ELF-1 (cell line): ENCODE measurements around the gene TFB1M.

Experiments used
- DNase-seq: peaks from one replicate; pipeline ENCODE4 v3.0.0-alpha.2; 2016; ENCODE audit warnings: low read depth, low spot score

The TFB1M gene

DNA sequence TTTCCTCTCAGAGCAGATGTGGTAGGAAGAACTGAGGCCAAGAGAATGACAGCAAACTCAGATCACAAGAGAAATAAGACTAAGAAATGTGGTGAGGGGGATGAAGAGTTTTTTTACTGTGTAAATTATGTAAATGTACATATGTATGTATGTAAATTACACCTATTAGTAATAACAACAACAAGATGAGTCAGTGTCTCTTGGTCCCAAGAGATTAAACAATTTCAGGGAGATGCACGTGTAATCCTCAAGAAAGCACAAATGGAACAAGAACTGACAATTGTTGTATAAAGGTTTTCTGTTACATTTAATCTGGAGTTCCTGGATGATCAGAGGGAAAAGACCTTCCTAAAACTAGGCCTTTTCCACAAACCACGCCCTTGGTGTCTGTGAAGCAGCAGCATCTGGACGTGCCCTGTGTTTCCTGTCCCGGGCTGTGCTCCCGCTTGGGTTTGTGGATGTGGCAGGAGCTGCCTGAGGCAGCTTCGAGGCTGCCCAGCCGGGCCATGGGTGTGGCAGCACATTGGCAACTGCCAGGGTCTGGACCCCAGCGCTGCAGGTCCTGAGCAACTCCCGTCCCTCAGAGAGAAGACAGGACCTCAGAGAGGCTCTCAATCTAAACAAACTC, 49.5 kb downstream of the TFB1M start:
- DNase-seq: no peak

DNA sequence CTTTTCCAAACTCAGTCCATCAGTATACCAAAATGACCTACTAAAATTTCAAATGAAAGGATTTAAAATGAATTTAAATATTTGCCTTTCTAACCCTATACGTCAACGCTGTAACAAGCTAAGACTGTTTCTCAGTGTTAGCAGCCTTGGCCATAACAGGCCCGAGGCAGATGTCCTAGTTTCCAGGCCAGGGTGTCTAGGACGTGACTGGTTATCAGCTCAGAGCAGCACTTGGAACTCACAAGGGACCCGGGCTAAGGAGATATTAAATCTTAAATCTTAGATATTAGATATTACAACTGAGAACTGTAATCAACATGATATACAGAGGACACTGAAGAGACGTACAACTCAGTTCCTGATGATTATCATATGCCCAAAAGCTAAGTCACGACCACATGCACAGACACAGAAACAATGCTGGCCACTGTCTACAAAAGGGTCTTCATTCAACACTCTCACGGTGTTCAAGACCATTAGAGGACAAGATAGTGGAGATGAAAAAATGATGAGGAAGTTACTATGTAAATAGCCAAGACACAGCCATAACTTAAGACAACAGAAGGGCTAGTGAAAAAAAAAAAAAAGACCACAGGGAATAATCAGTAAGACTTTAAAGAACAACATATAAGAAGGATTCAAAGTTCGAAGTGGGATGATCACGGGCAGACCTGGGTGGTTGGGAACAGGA, 50.8 kb downstream of the TFB1M start, which contains the start of gene CLDN20:
Gene CLDN20, plus strand, starts transcription at position 641 of the 691 bp plus-strand sequence. CDS start 11,707 bp downstream, outside the sequence.
- DNase-seq: no peak

DNA sequence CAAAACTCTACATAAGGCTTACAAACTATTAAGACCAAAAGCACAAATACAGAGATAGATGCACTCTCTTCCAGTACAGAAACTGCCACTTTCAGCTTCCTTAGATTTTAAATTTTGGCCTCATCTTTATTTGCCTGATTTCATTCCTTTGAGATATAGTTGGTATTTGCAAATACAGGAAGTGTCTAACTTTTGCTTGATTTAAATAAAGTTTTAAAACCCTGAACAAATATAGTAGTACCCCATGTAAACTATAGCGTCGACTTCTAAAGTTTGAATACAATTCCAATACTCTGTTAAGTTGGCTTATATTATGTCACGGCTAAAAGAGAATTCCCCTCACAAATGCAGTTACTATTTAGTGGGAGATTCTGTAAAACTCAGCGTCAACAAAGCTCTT, 51.6 kb downstream of the TFB1M start:
- no peak for DNase-seq

DNA sequence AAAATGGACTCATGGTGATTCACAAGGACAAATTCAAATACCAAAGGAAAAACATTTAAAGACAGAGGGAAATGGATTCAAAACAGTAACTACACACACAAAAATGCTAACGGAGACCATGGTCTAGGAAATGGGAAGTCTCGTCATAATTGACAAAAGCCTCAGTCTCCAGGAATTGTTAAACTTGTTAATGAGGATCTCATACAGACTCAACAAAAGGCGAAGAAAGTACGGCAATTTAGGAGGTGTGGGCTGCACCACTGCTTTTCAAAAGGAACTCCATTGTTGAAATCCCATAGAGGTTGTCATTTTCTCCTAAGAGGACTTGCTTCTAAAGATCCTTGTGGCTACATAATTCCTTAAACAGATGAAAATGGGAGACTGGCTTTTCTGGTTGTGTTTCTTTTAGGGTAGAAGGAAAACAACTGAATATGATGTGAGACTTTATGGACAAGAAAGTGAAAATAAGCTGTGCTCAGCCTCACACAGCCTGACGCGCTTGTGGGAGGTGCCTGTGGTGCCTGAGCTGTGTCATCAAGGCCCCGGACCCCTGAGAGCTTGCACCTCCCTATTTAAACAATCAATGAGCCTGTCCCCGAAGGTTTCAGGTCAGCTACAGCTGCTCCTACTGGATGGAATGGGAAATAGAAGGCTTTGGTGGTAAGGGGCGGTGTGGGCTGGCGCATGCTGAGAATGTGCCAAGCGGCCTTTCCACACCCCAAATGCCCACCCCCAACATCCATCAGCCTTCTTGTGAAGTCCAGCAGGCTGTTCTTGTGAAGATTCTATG, 53.0 kb downstream of the TFB1M start:
- DNase-seq: peak; percentile 57

DNA sequence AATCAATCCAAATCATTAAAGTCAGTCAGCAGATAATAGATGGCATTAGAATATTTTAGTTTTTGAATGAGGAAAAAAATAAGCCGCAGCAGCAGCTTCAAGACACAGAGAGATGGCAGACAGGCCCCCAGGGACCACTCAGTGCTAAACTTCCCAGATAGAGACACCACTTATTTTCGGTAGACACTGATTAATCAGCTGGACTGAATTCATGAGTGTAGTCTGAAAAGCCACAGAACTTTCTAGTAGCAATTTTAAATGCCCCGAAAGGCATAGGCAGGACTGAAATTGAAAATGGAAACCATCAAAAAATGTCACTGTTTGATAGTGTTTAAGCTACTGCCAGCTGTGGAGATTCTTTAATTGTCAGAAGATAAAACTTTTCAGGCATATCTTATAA, 53.6 kb downstream of the TFB1M start:
- no peak for DNase-seq

DNA sequence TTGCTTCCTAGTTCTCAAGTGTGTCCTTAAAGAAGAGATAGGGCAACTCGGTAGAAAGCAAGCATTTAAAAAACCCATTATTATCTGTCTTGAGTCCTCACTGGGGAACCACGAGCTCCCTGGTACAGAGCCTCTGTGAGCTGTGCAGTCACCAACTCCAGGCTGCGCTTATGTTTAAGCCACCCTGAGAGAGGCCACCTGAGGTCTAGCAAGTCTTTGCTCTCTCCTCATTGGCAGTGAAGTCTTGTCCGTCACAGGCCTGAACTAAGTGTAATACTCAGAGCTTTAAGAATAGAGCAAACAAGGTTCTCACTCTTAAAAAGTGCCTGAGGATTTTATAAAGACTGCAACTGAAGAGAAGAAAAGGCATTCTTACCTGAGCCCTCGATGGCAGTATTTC, 54.4 kb downstream of the TFB1M start:
- DNase-seq: no peak

DNA sequence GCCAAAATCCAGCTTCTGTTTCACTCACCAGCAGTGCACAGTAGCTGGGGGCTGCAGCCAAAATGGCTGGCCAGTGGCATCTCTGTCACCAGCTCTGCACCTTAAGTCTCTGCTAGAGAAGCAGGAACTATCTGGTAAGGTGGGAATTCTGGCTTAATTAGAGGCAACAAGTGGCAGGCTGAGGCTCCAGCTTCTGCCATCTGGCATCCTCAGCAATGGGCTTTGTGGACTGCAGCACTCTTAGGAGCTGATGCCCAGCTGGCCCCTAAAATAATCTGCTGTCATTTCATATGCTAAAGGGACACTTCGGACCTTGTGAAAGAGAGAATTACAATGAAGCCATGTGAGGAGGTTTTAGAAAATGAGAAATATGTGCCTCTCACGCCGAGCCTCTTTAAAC, 55.1 kb downstream of the TFB1M start:
- DNase-seq: no peak

DNA sequence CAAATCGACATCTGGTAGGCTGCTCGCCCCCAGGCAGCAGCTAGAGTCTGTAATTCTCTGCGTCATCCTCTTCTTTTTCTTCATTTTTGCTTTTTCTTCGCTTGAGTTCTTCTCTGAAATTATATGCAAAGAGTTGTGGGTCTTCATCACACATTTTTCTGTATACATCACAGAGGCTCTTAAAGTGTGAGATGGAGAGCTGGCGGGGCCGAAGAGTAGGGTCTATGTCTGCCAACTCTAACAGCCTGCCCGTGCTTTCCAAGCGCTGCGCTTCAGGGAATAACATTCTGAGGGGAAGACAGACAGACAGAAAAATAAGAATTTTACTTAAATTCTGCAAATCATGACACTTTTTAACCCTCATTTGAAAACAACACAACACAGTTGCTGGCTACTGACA, 56.5 kb downstream of the TFB1M start:
- DNase-seq: no peak

DNA sequence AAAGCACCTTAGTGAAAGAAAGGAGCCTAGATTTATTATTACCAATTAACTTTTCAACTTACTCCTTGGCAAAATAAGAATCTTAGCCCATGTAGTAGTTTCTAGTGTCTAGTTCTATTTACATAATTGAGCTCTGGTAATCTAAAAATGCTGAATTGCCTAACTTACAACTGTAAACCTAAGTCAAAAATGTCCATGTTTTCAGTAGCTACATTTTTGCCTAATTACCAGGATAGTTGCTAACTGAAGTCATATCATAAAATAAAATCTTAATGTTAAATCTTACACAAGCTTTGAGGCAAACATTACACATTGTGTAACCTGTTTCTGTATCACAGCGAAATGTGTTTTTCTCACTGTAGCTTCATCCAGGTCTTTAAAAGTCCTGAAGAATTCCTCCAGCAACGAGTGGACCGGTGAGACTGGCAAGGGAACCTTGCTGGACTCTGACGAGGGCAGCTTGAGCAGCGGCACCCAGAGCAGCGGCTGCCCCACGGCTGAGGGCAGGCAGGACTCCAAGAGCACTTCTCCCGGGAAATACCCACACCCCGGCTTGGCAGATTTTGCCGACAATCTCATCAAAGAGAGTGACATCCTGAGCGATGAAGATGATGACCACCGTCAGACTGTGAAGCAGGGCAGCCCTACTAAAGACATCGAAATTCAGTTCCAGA, 58.0 kb downstream of the TFB1M start:
- no peak for DNase-seq

DNA sequence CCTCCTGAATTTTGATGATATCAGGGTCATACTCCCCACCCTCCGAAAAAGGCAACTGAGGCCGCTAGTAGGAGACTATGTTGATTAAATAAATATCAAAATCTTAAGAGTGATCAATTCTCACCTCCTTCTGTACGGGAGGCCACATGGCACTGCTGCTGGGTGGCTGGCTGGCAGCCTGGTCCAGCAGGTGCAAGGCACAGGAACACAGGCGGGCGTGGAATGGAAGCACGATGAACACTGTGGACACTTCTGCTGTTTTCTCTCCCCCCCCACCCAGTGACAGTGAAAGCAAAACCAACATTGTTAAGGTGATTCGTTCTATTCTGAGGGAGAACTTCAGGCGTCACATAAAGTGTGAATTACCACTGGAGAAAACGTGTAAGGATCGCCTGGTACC, 60.1 kb downstream of the TFB1M start:
- no peak for DNase-seq

DNA sequence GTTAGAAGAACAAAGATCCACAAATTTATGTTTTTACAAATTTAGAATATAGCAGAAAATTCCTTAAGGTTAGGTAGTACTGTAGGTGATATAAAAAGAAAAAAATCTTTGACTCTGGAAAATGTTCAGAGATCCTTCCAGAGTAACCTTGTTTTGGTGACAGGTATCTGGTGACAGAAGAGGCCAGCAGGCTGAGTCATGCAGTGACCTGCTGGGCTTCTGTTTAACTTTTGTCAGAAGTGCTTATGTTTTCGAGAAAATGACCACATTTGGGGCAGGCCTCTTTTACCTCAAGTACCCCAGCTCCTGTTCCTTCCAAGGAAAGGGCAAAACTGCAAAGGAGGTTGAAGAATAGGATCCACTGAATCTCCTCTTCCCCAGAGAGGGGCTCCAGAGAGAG, 60.9 kb downstream of the TFB1M start:
- no peak for DNase-seq

DNA sequence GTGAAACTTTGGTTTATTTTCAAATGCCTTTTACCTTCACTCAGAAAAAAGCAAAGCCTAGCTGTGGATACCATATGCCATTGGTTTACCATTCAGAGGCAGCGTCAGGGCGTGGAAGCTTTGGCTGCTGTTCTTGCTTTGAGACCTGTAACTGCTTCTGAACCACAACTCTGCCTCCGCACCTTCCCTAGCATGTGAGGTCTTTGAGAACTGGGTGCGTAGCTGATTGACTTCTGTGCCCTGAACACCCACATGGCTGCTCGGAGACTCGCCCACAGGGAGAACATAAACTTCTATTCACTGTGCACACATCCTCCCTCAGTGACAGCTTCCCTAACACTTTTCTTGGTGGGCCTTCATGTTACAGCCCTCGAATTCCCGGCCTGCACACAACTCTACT, 61.7 kb downstream of the TFB1M start:
- DNase-seq: no peak

DNA sequence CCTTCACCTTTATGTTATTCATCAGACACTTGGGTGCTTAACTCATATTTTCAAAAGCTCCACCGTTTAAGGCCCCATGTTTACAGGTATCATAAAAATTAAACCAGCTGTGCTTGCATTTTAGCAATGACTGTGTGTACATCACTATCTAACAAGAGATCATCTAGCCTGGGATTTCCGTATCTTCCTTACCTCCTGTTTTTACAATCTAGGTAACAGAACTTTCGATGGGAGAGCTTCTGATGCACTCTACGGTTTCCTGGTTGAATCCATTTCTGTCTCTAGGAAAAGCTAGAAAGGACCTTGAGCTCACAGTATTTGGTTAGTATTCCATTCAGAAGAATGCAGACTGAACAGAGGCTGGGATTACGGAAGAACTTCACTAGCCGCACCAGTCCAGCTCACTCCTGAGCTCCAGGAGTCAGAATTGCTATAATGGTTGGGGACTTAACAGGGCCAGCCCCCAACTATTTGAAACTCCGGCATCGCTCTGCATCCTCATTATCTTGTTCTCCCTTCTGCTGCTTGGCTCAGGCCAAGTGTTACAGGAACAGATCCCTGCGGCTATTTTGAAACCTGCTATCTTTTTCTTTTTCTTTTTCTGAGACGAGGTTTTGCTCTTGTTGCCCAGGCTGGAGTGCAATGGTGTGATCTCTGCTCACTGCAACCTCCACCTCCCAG, 63.4 kb downstream of the TFB1M start:
- DNase-seq: no peak

DNA sequence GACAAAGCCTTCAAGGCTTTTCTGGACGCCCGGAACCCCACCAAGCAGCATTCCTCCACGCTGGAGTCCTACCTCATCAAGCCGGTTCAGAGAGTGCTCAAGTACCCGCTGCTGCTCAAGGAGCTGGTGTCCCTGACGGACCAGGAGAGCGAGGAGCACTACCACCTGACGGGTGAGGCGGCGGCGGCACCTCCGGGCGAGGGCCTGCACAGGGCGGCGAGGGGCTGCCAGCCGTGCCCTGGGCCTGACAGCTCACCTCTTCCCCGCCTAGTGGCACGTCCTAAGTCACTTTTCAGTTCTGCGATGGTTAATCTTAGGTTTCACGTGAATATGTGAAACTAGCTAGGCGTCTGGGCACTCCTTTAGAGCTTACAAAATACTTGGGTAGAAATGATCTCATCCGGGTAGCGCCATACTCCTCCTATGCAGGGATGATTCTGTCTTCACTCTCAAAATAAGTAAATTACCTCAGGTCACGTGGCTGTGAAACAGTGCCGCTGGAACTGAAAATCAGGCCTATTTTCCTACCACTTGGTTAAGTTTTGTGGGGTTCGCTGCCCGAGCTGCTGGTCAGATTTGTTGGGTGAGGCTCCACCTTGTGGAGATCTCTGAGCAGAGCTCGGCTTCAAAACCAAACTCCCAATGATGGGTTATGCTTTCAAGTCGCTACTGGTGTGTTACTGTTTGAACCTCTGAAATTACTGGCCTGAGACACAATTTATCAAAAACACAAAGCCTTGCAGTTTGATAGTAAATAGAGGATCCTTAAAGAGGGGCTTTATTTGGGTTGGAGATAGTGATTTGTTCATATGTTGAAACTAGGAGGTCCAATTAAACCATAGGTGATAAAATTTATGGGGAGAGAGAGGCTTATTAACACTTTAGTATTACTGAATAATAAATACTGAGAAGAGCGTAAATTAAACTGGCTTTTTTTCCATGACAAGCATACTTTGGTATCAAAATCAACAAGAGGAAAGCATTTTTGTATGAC, 66.0 kb downstream of the TFB1M start:
- peak; percentile 56 for DNase-seq

DNA sequence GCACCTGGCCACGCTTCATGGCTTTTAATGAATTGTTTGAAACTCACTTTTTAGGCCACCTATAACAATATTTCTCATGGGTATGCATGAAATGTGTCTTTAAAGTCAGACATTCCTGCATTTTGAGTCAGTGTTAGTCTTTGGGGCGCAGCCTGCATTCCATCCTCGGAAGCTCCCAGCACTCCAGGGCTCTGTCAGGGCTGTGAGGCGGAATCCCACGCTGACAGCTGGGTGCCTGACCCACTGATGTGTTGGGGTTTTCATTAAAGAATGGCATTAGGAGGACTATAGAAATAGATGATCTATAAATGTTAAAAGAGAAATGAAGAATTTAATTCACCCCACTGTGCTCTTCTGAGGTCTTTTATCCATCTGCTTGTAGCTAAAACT, 66.7 kb downstream of the TFB1M start:
- no peak for DNase-seq

DNA sequence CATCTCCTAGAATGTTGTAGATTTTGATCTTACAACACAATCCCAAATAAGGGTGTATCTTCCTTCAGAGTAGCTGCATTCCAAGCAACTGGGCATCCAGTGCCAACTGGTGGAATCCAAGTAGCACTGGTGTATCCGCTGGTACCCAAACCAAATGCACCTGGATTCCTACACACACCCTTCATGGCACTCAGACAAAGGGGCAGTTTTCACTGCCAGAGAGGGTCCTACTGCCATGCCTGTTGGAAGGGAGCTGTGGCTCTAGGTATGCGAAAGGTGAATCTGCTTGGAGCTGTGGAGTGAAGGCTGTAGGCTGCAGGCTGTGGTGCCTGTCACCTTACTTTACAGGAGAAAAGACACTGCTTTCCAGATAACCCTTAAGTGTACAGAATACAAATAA, 67.5 kb downstream of the TFB1M start:
- DNase-seq: no peak

DNA sequence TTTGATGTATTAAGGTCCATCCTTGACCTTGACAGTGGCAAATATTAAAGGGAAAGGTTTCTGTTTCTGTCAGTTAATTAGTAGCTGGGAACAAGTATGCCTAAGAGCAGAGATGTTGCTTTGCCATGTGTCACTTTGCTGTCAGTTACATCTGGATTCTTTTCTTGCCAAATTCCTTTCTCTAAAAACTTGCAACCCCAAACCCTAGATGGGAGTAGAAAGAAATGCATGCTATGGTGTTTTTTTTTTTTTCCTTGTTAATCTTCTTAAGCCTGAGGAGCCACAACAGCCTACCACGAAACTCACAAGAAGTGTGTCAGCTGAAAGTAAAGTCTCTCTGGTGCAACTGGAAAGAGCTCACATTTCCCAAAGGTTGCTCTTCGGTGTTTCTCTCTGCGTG, 68.5 kb downstream of the TFB1M start:
- DNase-seq: no peak

DNA sequence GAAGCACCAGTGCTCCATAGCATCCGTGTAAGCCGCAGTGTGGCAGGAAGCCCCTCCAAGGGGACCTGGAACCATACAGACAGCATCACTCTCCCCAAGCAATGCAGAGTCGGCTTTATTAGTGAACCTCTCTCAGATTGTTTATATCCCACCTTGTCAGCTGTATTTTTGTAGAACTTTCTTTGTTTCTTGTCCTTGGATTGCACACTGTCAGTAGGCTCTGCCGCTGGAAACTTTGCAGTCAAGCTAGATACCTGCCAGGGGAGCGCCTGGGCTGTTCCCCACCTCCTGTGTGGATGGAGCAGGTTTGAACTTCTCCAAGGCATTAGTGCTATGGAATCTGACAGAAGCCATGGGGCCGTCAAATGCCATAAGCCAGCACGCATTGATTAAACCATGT, 69.1 kb downstream of the TFB1M start:
- DNase-seq: no peak

DNA sequence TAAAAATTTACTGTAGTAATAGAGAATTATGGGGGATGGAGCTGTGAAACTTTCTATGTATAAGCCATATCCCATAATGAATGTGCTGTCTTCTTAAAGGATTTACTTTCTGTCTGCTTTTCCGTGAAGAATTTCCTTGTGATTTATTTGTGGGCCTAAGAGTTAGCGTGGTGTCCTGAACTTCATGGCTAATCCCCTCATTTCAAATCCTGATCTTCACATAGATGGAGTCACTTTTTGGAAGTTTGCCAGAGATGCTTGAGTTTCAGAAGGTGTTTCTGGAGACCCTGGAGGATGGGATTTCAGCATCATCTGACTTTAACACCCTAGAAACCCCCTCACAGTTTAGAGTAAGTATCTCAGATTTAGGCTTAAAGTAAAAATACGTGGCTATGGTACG, 69.8 kb downstream of the TFB1M start:
- DNase-seq: no peak

DNA sequence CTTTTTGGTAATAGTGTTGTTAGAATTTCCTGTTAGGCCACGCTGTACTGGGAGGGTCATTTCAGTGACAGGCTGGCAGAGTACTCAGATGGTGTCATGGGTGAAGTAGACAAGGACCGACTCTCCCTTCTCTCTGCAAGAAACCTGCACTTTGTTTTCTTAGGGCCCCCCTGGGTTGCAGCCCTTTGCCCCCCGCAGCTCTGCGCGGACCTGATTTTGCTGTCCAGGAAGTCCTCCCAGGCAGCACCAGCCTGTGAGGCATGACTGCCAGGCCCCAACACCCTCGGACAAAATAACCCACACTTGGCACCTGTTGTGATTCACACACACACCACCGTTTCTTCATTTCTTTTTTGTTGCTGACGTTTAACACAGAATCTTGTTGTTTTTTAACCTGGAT, 72.3 kb downstream of the TFB1M start:
- no peak for DNase-seq
